Activated naive CD4-positive, alpha-beta T cell treated with anti-CD3 and anti-CD28 coated beads, Interleukin-2, amount 50 U/mL, for 72 hours (primary cell): Measurements from ENCODE around the gene SACM1L. TPM values are rescaled to one million over a fixed set of nuclear protein-coding genes. Genes with fewer than 3 reads are reported as not detected.

Experiments
- ATAC-seq, 2 donors: fragments of 150-1000 bp; cut with Tn5 transposase; 2 replicates each; pipeline ENCODE4 v1.10.0; 2021; ENCODE audit warnings: mild to moderate bottlenecking in 2 of 2, moderate library complexity in 2 of 2
- DNase-seq, 2 donors: peaks; one replicate each; pipeline ENCODE4 v3.0.0; 2021 to 2022; ENCODE audit warnings: low spot score in 2 of 2
- H3K27ac Mint-ChIP-seq, 2 donors: one replicate each; pipeline ENCODE4 v1.8.0; 2022; ENCODE audit warnings: mild to moderate bottlenecking in 2 of 2, mixed read lengths in 2 of 2
- H3K36me3 Mint-ChIP-seq, 2 donors: one replicate each; pipeline ENCODE4 v1.8.0; 2022; ENCODE audit warnings: mixed read lengths in 2 of 2
- H3K9me3 Mint-ChIP-seq, 2 donors: one replicate each; pipeline ENCODE4 v1.8.0; 2022; ENCODE audit warnings: mixed read lengths in 2 of 2
- total RNA-seq, 2 donors: library from RNA; stranded (reverse); gene quantifications; one replicate each; pipeline ENCODE4 v1.2.3, GENCODE V29; 2022

Gene SACM1L
- total RNA-seq, 2 donors from 2014 or later, result 61.8 to 99.2 TPM

DNA sequence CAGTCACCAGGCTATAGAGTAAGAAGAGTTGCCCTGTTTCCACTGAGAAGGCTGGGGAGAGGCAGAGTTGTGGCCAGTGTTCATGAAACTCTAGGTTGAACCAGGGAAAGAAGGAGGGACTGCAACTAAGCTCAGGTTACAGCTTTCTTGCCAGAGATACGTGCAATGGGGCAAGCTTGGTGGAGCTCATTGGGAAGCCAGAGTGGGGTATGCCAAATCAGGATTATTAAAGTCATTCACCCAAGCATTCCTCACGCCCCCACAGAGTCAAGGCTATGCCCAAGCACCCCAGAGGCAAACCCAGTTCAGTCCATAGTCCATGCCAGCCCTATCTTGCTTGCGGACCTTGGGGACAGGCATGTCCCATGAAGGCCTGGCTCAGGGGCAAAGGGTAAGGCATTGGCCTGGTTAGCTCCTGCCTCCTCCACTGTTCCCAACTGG, 89.6 kb downstream of the SACM1L start:
- no peak overlapping the region for H3K27ac Mint-ChIP-seq
- no peak for DNase-seq
- no peaks in the 10 kb centered on the region for H3K9me3 Mint-ChIP-seq
- no peak for ATAC-seq
- no peaks in the 10 kb centered on the region for H3K36me3 Mint-ChIP-seq

DNA sequence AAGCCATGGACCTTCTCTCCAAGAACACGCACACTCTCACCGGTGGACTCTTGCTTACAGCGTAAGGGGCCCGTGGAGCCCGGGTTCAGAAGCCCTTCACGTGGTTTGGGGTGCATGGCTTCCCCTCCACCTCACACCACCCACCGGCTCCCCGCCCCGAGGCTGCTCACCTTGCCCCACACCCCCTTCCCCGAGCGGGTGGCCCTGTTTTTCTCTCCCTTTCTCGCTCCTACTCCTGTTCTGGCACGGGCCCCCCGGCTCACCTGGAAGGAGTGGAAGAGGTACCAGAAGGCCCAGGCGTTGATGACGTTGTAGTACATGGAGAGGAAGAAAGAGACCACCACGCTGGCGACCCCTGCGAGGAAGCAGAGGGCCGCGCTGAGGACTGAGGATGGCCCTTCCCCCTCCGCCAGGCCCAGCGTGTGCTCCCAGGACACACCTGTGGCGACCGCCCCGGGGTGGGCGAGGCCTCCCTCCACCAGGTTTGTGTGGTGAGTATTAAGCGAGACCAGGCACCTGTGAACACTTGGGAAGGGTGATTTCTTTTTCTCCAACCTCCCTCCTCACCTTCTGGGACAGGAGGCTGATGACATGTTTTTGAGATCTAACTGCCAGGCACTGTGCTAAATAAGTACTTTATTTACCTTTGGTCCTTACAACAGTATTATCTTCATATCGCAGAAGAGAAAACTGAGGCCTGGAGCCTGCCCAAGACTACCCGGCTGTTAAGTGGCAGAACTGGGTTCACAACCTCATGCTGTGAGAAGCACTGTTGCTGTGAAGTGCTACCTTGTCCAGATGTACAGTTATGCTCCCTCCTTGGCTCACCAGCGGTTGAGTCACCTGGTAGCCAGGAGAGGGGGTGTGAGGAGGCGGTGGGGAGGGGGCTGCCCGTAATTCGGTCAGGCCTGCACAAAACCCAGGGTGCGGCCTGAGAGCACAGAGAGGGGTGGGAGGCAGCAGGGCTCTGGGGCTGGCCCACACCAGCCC, 90.8 kb downstream of the SACM1L start:
- DNase-seq (no peak), ATAC-seq (no peak)
- Mint-ChIP-seq H3K27ac (no peak overlapping the region), H3K9me3 (no peaks in the 10 kb centered on the region), H3K36me3 (no peaks in the 10 kb centered on the region)

DNA sequence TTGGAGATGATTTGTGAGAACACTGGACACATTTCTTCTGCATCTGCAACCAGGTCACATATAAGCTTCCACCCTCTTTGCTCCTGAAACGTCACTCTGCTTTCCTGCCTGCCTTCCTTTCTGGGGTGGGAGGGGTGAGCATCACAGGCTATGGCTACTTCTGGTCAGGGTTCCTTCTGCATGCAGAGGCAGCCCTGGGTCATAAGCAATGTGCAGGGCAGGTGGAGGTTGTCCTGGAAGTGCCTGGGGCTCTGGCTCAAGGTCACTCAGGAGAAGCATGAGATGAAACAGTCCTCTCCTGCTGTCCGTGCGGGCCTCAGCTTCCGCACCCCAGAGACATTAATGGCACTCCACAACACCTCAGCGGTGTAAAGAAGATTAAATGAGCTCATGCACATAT, 92.1 kb downstream of the SACM1L start:
- ATAC-seq, result no peak
- H3K36me3 Mint-ChIP-seq, result no peaks in the 10 kb centered on the region
- H3K9me3 Mint-ChIP-seq, result no peaks in the 10 kb centered on the region
- no peak for DNase-seq
- no peak overlapping the region for H3K27ac Mint-ChIP-seq

DNA sequence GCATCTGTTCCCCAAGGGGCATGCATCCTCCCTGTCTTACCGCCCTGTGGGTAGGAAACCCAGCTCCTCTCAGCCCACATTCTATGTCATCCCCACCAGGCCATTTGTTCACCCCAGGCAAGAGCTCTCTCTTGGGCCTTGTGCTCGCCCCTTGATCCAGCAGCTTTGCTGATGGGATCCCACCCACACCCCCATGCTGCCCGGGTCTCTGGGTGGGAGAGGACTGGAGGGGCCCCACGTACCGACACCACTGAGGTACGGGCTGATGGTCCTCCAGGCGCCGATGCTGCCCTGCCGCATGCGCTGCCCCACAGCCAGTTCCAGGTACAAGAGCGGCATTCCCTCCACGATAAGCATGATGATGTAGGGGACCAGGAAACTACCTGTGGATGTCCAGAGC, 92.6 kb downstream of the SACM1L start:
- Mint-ChIP-seq H3K36me3 (no peaks in the 10 kb centered on the region), H3K27ac (no peak overlapping the region)

DNA sequence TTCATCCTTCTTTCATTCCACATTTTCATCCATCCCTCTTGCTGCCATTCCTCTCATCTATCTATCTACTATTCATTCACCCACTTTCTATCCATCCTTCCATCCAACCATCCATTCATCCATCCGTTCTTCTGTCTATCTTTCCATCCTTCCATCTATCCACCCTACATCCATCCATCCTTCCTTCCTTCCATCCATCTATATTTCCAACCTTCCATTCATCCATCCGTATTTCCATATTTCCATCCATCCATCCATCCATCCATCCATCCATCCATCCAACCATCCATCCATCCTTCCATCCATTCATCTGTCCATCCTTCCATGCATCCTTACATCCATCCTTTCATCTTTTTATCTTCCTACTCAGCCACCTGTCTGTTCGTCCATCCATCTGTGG, 93.2 kb downstream of the SACM1L start:
- ATAC-seq, result no peak
- Mint-ChIP-seq H3K27ac (no peak overlapping the region), H3K9me3 (no peaks in the 10 kb centered on the region), H3K36me3 (no peaks in the 10 kb centered on the region)
- DNase-seq, result no peak

More for the DNA sequence above, 92.6 kb downstream of the SACM1L start:
- H3K9me3 Mint-ChIP-seq, result no peaks in the 10 kb centered on the region
- DNase-seq, result no peak
- ATAC-seq, result no peak

DNA sequence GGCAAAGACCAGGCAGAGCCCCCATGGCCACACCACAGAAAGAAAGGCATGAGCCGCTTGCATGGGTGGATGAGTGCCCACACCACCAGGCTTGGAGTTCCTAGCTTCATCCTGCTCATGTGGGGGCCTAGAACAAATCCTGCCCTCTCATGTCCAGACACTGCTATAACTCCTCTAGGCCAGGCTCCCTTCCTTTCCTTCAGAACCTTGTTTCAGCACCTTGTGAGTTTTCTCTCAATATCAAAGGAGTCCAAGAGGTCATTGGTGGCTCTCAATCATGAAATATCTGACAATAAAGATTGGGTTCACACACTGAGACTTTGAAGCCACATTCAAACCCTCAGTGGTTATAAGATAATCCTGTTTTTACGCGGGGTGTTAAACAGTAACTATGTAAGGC, 94.5 kb downstream of the SACM1L start:
- H3K9me3 Mint-ChIP-seq, result peaks cover 0 to under 1% of the 10 kb centered on the region in 2 donors

DNA sequence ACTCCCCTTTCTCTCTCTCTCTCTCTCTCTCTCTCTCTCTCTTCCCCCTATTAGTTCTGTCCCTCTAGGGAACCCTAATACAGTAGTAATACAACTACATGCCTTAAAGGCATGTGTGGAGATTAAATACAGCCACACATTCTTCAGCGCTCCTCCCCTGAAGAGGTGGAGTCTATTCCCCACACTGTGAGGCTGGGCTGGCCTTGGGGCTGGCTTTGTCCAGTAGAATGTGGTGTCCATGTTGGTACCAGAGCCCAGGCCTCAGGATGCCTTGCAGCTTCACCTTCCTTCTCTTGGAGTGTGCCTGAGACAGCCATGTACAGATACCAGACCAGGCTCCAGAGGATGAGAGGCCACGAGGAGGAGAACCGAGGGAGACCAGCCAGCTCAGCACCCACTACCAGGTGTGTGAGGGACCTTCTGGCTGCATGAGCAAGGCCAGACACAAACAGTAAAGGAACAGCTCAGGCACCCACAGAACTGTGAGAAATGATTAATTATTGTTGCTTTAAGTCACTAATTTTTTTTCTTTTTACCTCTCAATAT, 96.5 kb downstream of the SACM1L start:
- H3K9me3 Mint-ChIP-seq, result peaks cover 2 to 15% of the 10 kb centered on the region in 2 donors
- no peak for DNase-seq
- ATAC-seq, result no peak
- H3K27ac Mint-ChIP-seq, result no peak overlapping the region
- H3K36me3 Mint-ChIP-seq, result peaks cover 4 to 14% of the 10 kb centered on the region in 2 donors

More for the DNA sequence above, 94.5 kb downstream of the SACM1L start:
- ATAC-seq, result no peak
- Mint-ChIP-seq H3K27ac (no peak overlapping the region), H3K36me3 (no peaks in the 10 kb centered on the region)
- no peak for DNase-seq

DNA sequence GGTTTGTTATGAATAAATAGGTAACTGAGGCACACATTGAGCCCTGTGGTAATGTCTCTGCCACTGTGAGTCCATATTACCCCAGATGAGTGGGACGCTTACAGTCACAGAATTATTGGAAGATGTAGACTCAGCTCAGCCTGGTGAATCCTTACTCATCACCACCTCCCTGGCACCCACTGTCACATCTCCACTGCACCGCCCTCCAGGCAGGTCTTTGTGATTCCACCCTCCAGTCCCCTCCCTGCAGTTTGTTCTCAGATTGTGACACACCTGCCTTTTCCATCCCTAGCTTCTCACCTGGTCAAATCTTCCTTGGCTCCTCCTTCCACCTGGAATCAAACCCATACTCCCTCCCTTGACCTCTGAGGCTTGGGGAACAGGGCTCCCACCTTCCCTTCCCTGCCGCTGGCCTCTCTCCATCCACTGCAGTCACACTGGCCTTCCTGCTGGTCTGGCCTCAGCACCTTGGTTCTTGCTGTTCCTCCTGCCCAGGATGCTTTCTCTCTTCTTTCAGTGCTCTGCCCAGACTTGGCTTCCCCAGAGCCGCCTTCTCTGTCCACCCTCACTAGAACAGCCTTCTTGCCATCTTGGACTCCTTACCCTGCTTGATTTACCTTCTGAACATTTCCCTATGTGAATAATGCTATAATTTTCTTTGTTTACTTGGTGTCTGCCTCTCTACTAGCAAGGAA, 97.8 kb downstream of the SACM1L start:
- H3K27ac Mint-ChIP-seq, result no peak overlapping the region
- no peak for DNase-seq
- H3K9me3 Mint-ChIP-seq, result peaks cover 4 to 17% of the 10 kb centered on the region in 2 donors
- ATAC-seq, result no peak
- H3K36me3 Mint-ChIP-seq, result peaks cover 7 to 17% of the 10 kb centered on the region in 2 donors

DNA sequence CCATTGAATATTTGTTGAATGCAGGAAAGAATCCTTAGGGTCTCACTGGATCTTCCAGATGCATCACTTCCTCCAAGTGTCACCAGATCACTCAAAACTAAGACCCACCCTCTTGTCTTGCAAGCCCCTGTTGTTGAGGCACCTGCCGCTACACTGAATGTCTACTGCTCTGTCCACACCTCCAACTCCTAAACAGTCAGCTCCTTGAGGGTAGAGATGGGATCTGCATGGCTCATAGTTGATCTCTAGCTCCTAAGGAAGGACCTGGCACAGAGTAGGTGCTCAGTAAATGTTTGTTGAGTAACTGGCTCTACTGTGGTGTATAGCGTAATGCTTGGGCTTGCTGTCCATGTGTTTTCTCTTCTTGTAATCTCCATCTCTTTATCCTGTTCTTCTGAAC, 98.4 kb downstream of the SACM1L start:
- H3K9me3 Mint-ChIP-seq, result peaks cover 4 to 17% of the 10 kb centered on the region in 2 donors
- no peak for DNase-seq
- peaks cover 7 to 17% of the 10 kb centered on the region in 2 donors for H3K36me3 Mint-ChIP-seq
- no peak for ATAC-seq
- no peak overlapping the region for H3K27ac Mint-ChIP-seq

DNA sequence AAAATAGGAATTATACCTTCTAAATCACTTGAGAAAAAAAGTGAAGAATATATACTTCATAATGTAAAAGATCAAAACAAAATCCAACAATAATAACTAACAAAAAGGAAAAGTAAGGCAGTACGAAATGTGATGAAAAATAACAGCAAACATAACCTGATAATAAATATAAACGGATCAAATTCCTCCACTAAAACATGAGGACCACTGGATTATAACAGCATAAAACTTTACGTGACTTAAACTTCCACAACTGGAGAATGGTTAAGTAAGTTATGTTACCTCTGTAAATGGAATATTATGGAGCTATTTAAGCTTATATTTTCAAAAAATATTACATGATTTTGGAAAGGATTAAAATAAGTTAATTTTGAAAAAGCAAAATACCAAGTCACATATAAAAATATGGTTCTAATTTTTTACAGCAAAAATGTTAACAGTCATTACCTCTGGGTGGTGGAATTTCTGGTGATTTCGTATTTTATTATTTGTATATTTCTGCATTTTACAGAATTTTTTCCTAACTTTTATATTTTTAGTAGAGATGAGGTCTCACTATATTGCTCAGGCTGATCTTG, 100.1 kb downstream of the SACM1L start:
- Mint-ChIP-seq H3K27ac (no peak overlapping the region), H3K36me3 (peaks cover 7 to 17% of the 10 kb centered on the region in 2 donors), H3K9me3 (peaks cover 4 to 17% of the 10 kb centered on the region in 2 donors)
- ATAC-seq (no peak), DNase-seq (no peak)

DNA sequence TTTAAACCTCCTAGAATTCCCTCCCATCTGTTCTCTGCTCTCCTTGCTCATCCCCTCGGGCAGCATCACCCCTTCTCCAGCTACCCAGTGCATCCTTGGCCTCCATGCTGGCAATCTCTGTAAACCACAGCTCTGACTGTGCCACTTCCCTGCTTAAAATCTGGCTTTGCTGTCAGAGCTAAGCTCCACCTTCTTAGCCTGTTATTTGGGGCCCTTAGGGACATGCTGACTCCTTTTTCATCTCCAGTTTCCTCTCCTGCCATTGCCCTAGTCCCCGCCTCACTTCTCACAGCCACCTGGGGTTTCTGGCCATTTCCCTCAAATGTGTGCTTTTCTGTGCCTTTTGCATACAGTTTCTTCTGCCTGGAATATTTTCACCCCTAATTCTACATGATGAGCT, 101.4 kb downstream of the SACM1L start:
- no peak overlapping the region for H3K27ac Mint-ChIP-seq
- DNase-seq (no peak), ATAC-seq (no peak)
- H3K36me3 Mint-ChIP-seq, result peaks cover 12 to 17% of the 10 kb centered on the region in 2 donors
- peaks cover 4 to 17% of the 10 kb centered on the region in 2 donors for H3K9me3 Mint-ChIP-seq

DNA sequence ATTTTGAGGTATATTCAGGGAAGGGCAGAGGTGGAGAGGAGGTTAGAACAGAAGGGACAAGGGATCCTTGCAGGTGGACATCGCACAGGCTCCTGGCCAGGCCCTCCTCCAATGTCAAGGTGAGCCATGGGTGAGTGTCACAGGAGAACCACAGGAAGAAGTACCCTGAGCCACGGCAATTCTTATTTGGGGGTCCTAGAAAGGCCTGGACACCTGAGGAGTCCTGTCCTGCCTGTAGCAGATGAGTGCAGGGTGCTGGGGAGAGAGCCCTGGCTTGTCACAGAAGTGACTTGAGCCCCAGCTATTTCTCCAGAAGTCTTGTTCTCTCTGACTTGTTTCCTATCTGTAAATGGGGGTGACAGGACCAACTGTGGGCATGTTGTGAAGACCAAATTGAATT, 102.8 kb downstream of the SACM1L start:
- peaks cover 4 to 17% of the 10 kb centered on the region in 2 donors for H3K9me3 Mint-ChIP-seq
- DNase-seq (no peak), ATAC-seq (no peak)
- H3K36me3 Mint-ChIP-seq, result peaks cover 13 to 17% of the 10 kb centered on the region in 2 donors
- no peak overlapping the region for H3K27ac Mint-ChIP-seq

DNA sequence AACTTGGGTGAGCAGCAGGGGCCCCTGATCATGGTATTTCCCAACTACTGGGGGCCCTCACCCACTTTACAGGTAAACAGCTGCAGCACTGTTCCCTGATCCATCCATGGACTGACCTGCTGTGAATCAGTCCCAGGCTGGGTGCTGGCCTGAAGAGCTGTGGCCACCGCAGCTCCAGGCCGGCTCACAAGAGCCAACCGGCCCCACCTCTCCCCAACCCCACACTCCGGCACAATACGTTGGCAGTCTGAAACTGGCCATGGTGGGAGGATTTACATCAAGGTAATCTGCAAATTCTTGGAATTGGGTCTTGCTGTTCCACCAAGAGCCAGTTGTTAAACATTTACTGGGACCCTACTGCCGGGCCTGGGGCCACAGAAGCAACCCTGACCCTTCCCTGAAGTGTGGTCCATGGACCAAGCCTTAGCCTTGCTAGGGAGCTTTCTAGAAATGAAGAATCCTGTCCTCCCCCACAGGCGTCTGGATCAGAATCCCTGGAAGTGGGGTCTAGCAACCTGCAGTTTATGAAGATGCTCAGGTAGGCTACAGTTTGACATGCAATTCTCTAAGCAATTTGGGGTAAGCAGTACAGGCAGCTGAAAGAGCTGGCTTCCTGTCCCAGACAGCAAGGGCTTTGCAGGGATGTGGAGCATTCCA, 103.4 kb downstream of the SACM1L start:
- peaks cover 13 to 17% of the 10 kb centered on the region in 2 donors for H3K36me3 Mint-ChIP-seq
- no peak for DNase-seq

DNA sequence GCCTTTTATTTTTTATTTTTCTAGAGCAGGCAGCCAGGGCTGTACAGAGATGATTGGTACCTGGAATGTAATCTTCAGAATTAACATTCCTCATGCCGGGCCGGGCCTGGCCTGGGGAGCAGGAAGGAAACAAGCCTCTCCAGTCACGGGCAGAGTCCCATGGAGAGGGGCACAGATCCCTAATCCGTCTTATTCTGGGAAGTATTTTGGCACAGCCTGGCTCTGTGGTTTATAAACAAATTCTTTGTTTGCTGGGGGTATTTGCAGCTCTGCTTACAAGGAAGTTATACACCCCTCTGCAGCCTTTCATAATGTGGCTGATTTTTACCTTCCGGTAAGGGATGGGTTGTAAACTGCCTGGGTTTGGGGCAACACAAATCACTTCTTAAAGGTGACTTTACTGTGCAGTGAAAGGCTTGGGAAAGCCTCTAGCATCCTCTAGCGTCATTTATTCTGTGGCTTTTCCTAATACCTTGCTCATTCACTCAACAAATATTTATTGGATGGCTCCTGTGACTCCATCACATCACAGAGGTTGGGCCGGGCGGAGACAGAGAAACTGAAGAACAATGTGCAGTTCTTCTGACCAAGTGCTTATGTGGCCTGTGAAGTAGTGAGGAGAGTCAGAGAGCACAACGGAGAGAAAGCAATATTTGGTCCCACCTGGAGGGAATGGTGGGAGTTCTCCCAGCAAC, 104.4 kb downstream of the SACM1L start:
- Mint-ChIP-seq H3K36me3 (peaks cover 13 to 17% of the 10 kb centered on the region in 2 donors), H3K27ac (no peak overlapping the region), H3K9me3 (peaks cover 4 to 17% of the 10 kb centered on the region in 2 donors)
- DNase-seq (no peak), ATAC-seq (no peak)

More for the DNA sequence above, 103.4 kb downstream of the SACM1L start:
- Mint-ChIP-seq H3K9me3 (peaks cover 4 to 17% of the 10 kb centered on the region in 2 donors), H3K27ac (no peak overlapping the region)
- no peak for ATAC-seq

DNA sequence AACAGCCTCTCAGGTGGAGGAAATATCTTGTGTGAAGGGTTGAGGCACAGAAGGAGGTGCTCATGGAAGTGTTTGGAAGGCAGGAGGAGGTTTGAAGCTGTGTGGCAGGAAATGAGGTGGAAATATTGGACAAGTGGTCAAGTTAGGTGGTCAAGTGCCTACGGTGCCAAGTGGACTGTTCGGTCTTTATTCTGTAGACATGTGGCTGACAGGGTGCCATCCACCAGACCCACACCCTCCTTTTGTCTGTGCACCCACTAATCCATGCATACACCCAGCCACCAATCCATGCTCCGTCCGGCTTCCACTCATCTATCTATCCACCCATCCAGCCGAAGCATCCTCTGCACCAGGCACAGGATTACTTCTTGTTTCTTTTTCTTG, 105.0 kb downstream of the SACM1L start:
- ATAC-seq, result no peak
- H3K36me3 Mint-ChIP-seq, result peaks cover 13% of the 10 kb centered on the region in 2 donors
- no peak for DNase-seq
- peaks cover 4 to 12% of the 10 kb centered on the region in 2 donors for H3K9me3 Mint-ChIP-seq
- no peak overlapping the region for H3K27ac Mint-ChIP-seq

DNA sequence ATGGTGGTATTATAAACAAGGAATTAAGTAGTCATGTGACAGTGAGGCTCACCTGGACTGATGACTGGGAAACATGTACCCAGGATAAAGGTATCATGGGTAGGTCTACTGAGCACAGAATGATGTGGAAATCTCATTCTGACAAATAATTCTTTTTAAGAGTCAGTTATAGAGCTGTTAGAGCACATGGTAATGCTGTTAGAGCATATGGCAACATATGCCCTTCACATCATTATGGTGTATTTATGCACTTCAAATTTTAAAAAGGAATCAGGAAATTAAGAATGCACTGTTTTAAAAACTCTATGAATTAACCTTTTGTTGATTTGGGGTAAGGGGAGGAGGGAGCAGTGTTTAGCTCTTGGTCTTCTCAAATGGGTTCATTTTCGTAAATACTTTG, 105.5 kb downstream of the SACM1L start:
- DNase-seq (no peak), ATAC-seq (no peak)
- Mint-ChIP-seq H3K36me3 (peaks cover 13% of the 10 kb centered on the region in 2 donors), H3K9me3 (peaks cover 4 to 11% of the 10 kb centered on the region in 2 donors), H3K27ac (no peak overlapping the region)
